ENCODE results near the gene MBD3L1. TPM values are rescaled to one million over a fixed set of nuclear protein-coding genes. Genes with fewer than 3 reads are reported as not detected.

The MBD3L1 gene
- total and polyA plus RNA-seq, 10 donors = not detected

DNA sequence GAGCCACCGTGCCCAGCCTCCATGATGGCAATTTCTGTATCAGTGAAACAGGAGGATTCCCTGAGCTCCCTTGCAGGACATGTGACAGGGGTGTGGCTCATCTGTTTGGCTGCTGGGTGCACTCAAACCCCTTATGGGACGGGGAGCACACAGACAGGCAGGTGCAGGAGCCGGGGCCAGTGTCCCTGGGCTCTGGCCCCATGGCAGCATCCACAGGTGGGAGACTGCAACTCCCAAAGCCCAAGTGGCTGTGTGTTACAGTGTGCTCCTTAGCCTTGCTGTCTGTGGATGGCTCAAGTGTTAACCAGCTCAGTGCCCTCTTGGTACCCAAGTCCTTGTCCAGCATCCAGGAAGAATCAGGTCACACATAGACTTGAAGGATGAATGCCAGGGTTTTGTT is 14.6 kb downstream of the MBD3L1 start:
- no peak for TF ChIP-seq POLR2A (IDR thresholded peaks at IDR 0.05)
- no peak for TF ChIP-seq POLR2AphosphoS5 (IDR thresholded peaks at IDR 0.05)
- TF ChIP-seq CTCF (IDR thresholded peaks at IDR 0.05 in 8 of 11, conservative IDR thresholded peaks at IDR 0.05 in 3 of 11) = no peak
- WGBS, 5 donors = 74 to 89% (median 85%) methylated on average over 1 to 3 of the region's 3 CpGs

DNA sequence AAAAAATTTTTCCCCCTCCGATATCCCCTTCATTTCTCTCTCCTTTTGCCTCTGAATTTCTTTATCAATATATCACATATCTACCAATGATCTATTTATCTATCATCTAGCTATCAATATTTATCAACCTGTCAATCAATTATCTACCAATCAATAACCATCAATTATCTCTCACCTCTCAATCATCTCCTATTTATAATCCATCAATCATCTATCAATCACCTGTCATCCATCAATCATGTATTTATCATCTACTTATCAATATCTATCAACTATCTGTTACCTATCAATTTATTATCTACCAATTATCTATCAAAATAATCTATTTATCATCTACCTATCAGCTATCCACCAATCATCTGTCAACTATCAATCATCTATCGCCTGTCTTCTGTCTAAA is 17.1 kb downstream of the MBD3L1 start:
- 91 to 96% (median 93%) methylated on average over 2 of the region's 2 CpGs for WGBS, 5 donors

More for the DNA sequence above, 14.6 kb downstream of the MBD3L1 start:
- Histone ChIP-seq H3K27me3 (replicated peaks in 1 of 7) (peaks cover 0 to 22% (median 0%) of the 10 kb centered on the region in 7 donors), H3K36me3 (no peaks in the 10 kb centered on the region), H3K27ac (no peak overlapping the region), H3K4me3 (no peak overlapping the region), H3K4me1 (no peaks in the 10 kb centered on the region), H3K9me3 (peaks cover 0 to 59% (median 30%) of the 10 kb centered on the region in 8 donors)
- no peak for DNase-seq
- intact Hi-C loops (cut with DNase I; ENCODE audit: low total_unique reads) = no loop called here

GRCh38 chr19:8850488-8850887 is 18.3 kb downstream of the MBD3L1 start:
- 90 to 95% (median 93%) methylated on average over 3 of the region's 3 CpGs for WGBS, 5 donors
- no peak for DNase-seq
- peaks cover 0 to 36% (median 0%) of the 10 kb centered on the region in 7 donors for H3K27me3 ChIP-seq (replicated peaks in 1 of 7)
- H3K27ac ChIP-seq = no peak overlapping the region
- H3K4me3 ChIP-seq = no peak overlapping the region
- H3K4me1 ChIP-seq = no peaks in the 10 kb centered on the region
- intact Hi-C loops (cut with DNase I; ENCODE audit: low total_unique reads) = no loop called here
- TF ChIP-seq POLR2AphosphoS5 (IDR thresholded peaks at IDR 0.05) (no peak), POLR2A (IDR thresholded peaks at IDR 0.05) (no peak), CTCF (IDR thresholded peaks at IDR 0.05 in 8 of 11, conservative IDR thresholded peaks at IDR 0.05 in 3 of 11) (no peak)
- peaks cover 0 to 59% (median 30%) of the 10 kb centered on the region in 8 donors for H3K9me3 ChIP-seq
- H3K36me3 ChIP-seq = no peaks in the 10 kb centered on the region

More for the DNA sequence above, 17.1 kb downstream of the MBD3L1 start:
- H3K36me3 ChIP-seq = no peaks in the 10 kb centered on the region
- peaks cover 0 to 23% (median 0%) of the 10 kb centered on the region in 7 donors for H3K27me3 ChIP-seq (replicated peaks in 1 of 7)
- no peak overlapping the region for H3K4me3 ChIP-seq
- TF ChIP-seq POLR2A (IDR thresholded peaks at IDR 0.05) = no peak
- TF ChIP-seq CTCF (IDR thresholded peaks at IDR 0.05 in 8 of 11, conservative IDR thresholded peaks at IDR 0.05 in 3 of 11) = no peak
- TF ChIP-seq POLR2AphosphoS5 (IDR thresholded peaks at IDR 0.05) = no peak
- intact Hi-C loops (cut with DNase I; ENCODE audit: low total_unique reads) = no loop called here
- peaks cover 0 to 61% (median 30%) of the 10 kb centered on the region in 8 donors for H3K9me3 ChIP-seq
- no peak for DNase-seq
- H3K4me1 ChIP-seq = no peaks in the 10 kb centered on the region
- no peak overlapping the region for H3K27ac ChIP-seq

- Histone ChIP-seq H3K36me3 (no peaks in the 10 kb centered on the region), H3K9me3 (peaks cover 0 to 2% (median 0%) of the 10 kb centered on the region in 8 donors), H3K4me3 (no peak overlapping the region), H3K4me1 (no peaks in the 10 kb centered on the region), H3K27ac (no peak overlapping the region), H3K27me3 (replicated peaks in 1 of 7) (peaks cover 0 to 68% (median 0%) of the 10 kb centered on the region in 7 donors)
- no peak for TF ChIP-seq CTCF (IDR thresholded peaks at IDR 0.05 in 8 of 11, conservative IDR thresholded peaks at IDR 0.05 in 3 of 11)
- no peak for TF ChIP-seq POLR2AphosphoS5 (IDR thresholded peaks at IDR 0.05)
- TF ChIP-seq POLR2A (IDR thresholded peaks at IDR 0.05) = no peak
- DNase-seq = no peak
- WGBS, 5 donors = 83 to 89% (median 88%) methylated on average over 3 of the region's 3 CpGs
- intact Hi-C loops (cut with DNase I; ENCODE audit: low total_unique reads) = no loop called here
These were observed 26.1 kb downstream of the MBD3L1 start for GRCh38 chr19:8858260-8858659.
